ENCODE data around the gene RAP2A.

- TF ChIP-seq EZH2 (IDR thresholded peaks at IDR 0.05; ENCODE audit: borderline replicate concordance, low read length) (no peak), CTCF (IDR thresholded peaks at IDR 0.05; ENCODE audit: low read length) (no peak)
Observed at GRCh38 chr13:97432917-97433726, 847 bp upstream of the RAP2A start.
